Esophagus muscularis mucosa (tissue), 4 donors: ENCODE data around the gene ZMIZ1. TPM values are rescaled to one million over a fixed set of nuclear protein-coding genes. Genes with fewer than 3 reads are reported as not detected.

Source experiments
- DNase-seq: peaks from one replicate; pipeline ENCODE4 v3.0.0-alpha.2; 2017; ENCODE audit errors: extremely low spot score
- H3K27ac ChIP-seq, 4 donors: fragments of 200-600 bp; sonication (generic); replicated peaks in 1 of 4; 1 replicate in 3 of 4; 2 replicates in 1 of 4; pipeline ENCODE4 v1.5.1; 2016 to 2019; ENCODE audit warnings: mild to moderate bottlenecking in 1 of 4
- H3K27me3 ChIP-seq, 4 donors: fragments of 200-600 bp; sonication (generic); one replicate each; pipeline versions ENCODE4 v1.5.1 to v1.6.0; 2016 to 2019
- H3K36me3 ChIP-seq, 4 donors: fragments of 200-600 bp; sonication (generic); one replicate each; pipeline ENCODE4 v1.5.1; 2016 to 2019
- H3K4me1 ChIP-seq, 4 donors: fragments of 200-600 bp; sonication (generic); one replicate each; pipeline ENCODE4 v1.5.1; 2016 to 2019
- H3K4me3 ChIP-seq, 4 donors: fragments of 200-600 bp; sonication (generic); 1 replicate in 2 of 4; 2 replicates in 2 of 4; pipeline ENCODE4 v1.5.1; 2016 to 2019; ENCODE audit warnings: mild to moderate bottlenecking in 4 of 4, moderate library complexity in 1 of 4
- H3K9me3 ChIP-seq, 4 donors: fragments of 200-600 bp; sonication (generic); 1 replicate in 3 of 4; 2 replicates in 1 of 4; pipeline ENCODE4 v1.5.1; 2016 to 2019
- EP300 ChIP-seq: sonication (generic); formaldehyde crosslinking; IDR thresholded peaks from one replicate; pipeline ENCODE4 v1.6.1; 2017; ENCODE audit warnings: antibody characterized with exemption
- POLR2A ChIP-seq: fragments of 450-650 bp; IDR thresholded peaks from one replicate; pipeline ENCODE4 v1.6.1; 2017; ENCODE audit warnings: antibody characterized with exemption, moderate library complexity, mild to moderate bottlenecking, low read depth
- POLR2AphosphoS5 ChIP-seq, 2 donors: sonication (generic); formaldehyde crosslinking; IDR thresholded peaks; one replicate each; pipeline ENCODE4 v1.6.1; 2017; ENCODE audit warnings: antibody characterized with exemption in 2 of 2
- WGBS: methylation state at CpG from one replicate; pipeline ENCODE4 v1.1.5; 2018; 5-methylcytosine and 5-hydroxymethylcytosine counted together
- intact Hi-C: fragments of 100-400 bp; cut with DNase I; formaldehyde crosslinking; loops from one replicate; pipeline ENCODE4 v1.15.1; 2023
- total RNA-seq, 4 donors: library from RNA; depleted of rRNA; stranded (reverse); fragments of >200 nt; gene quantifications; one replicate each; pipeline versions ENCODE4 v1.1.0 to v1.2.1, GENCODE V29; 2016
- TF ChIP-seq, protein P1 (sequence below), 3 experiments: fragments of 200-600 bp in 2 of 3; fragments of 450-650 bp in 1 of 3; sonication (generic) in 2 of 3; IDR thresholded peaks; one replicate each; pipeline ENCODE4 v1.5.1; 2017 to 2019; ENCODE audit warnings: antibody characterized with exemption in 3 of 3, mild to moderate bottlenecking in 2 of 3, moderate library complexity in 1 of 3

The ZMIZ1 gene
- total RNA-seq, 4 donors from 2014 or later: 48.7 to 87.2 (median 66.0) TPM

- no peak overlapping the region for H3K4me3 ChIP-seq
- intact Hi-C loops: no loop called here
- peak overlapping the region in 1 of 4 donors; percentile 30 for H3K27ac ChIP-seq
- peaks cover 40 to 59% (median 53%) of the 10 kb centered on the region in 4 donors for H3K4me1 ChIP-seq
- H3K36me3 ChIP-seq: peaks cover 10 to 91% (median 72%) of the 10 kb centered on the region in 4 donors
- H3K27me3 ChIP-seq: no peaks in the 10 kb centered on the region
- no peak for DNase-seq
- TF ChIP-seq POLR2AphosphoS5 (IDR thresholded peaks at IDR 0.05) (no peak), EP300 (no peak), POLR2A (no peak)
- TF ChIP-seq, protein P1, sequence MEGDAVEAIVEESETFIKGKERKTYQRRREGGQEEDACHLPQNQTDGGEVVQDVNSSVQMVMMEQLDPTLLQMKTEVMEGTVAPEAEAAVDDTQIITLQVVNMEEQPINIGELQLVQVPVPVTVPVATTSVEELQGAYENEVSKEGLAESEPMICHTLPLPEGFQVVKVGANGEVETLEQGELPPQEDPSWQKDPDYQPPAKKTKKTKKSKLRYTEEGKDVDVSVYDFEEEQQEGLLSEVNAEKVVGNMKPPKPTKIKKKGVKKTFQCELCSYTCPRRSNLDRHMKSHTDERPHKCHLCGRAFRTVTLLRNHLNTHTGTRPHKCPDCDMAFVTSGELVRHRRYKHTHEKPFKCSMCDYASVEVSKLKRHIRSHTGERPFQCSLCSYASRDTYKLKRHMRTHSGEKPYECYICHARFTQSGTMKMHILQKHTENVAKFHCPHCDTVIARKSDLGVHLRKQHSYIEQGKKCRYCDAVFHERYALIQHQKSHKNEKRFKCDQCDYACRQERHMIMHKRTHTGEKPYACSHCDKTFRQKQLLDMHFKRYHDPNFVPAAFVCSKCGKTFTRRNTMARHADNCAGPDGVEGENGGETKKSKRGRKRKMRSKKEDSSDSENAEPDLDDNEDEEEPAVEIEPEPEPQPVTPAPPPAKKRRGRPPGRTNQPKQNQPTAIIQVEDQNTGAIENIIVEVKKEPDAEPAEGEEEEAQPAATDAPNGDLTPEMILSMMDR (IDR thresholded peaks at IDR 0.05): no peak
- 88% methylated on average over 15 of the region's 15 CpGs for WGBS
- H3K9me3 ChIP-seq: no peaks in the 10 kb centered on the region
Measured at GRCh38 chr10:79287973-79288723, 219.4 kb downstream of the ZMIZ1 start.

- peaks cover 10 to 93% (median 83%) of the 10 kb centered on the region in 4 donors for H3K36me3 ChIP-seq
- no peaks in the 10 kb centered on the region for H3K9me3 ChIP-seq
- peaks cover 37 to 54% (median 50%) of the 10 kb centered on the region in 4 donors for H3K4me1 ChIP-seq
- DNase-seq: no peak
- H3K27me3 ChIP-seq: no peaks in the 10 kb centered on the region
- H3K4me3 ChIP-seq: no peak overlapping the region
- peak overlapping the region in 1 of 4 donors; percentile 18 for H3K27ac ChIP-seq
- no peak for TF ChIP-seq POLR2AphosphoS5 (IDR thresholded peaks at IDR 0.05)
- TF ChIP-seq EP300: no peak
- WGBS: 100% methylated on average over 1 of the region's 6 CpGs
- intact Hi-C loops: no loop called here
Measured at GRCh38 chr10:79289801-79290200, 221.0 kb downstream of the ZMIZ1 start.

- peaks cover 24 to 100% (median 91%) of the 10 kb centered on the region in 4 donors for H3K36me3 ChIP-seq
- H3K27ac ChIP-seq: no peak overlapping the region
- no peak for DNase-seq
- TF ChIP-seq EP300 (no peak), POLR2A (no peak), POLR2AphosphoS5 (IDR thresholded peaks at IDR 0.05) (no peak)
- TF ChIP-seq, protein P1 (IDR thresholded peaks at IDR 0.05): no peak
- H3K4me3 ChIP-seq: no peak overlapping the region
- 85% methylated on average over 14 of the region's 14 CpGs for WGBS
- no peaks in the 10 kb centered on the region for H3K9me3 ChIP-seq
- intact Hi-C loops: no loop called here
- H3K27me3 ChIP-seq: no peaks in the 10 kb centered on the region
- H3K4me1 ChIP-seq: peaks cover 15 to 30% (median 27%) of the 10 kb centered on the region in 4 donors
Measured at GRCh38 chr10:79292026-79292766, 223.4 kb downstream of the ZMIZ1 start.

DNA sequence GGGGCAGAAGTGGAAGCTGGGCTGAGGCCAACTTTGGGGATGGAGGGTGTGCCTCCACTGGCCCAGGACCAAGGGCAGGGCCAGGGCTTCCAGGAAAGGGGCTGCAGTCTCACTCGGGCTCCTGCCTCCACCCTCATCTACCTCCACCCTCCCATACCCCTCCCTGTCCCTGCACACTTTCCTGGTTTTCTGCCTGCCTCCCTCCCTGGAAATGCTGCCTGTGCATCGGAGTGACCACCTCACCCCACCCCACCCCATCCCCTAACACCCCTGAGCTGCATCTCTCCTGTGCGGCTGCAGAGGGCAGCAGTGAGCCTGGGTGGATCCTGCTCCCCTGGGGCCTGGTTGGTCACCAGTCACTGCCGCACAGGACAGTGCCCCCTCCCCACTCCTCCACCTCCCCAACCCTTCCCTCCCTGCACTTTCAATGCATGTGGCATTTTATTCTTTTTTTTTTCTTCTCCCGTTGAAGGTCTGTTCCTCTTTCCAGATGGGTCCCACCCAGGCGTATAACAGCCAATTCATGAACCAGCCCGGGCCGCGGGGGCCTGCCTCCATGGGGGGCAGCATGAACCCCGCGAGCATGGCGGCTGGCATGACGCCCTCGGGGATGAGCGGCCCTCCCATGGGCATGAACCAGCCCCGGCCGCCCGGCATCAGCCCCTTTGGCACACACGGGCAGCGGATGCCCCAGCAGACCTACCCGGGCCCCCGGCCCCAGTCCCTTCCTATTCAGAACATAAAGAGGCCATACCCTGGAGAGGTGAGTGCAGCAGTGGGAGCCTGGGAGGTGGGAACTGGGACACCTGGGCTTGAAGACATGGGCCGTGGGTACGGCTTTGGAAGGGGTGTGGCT, 224.4 kb downstream of the ZMIZ1 start:
- H3K27me3 ChIP-seq: no peaks in the 10 kb centered on the region
- peak overlapping the region; percentile 10 to 65 (median 34) for H3K27ac ChIP-seq
- peaks cover 33 to 100% (median 92%) of the 10 kb centered on the region in 4 donors for H3K36me3 ChIP-seq
- H3K4me1 ChIP-seq: peaks cover 14 to 34% (median 29%) of the 10 kb centered on the region in 4 donors
- TF ChIP-seq, protein P1 (IDR thresholded peaks at IDR 0.05): peak in 1 of 3 experiments; percentile 53
- TF ChIP-seq POLR2AphosphoS5 (IDR thresholded peaks at IDR 0.05): no peak
- TF ChIP-seq EP300: no peak
- no peak for TF ChIP-seq POLR2A
- WGBS: 79% methylated on average over 24 of the region's 24 CpGs
- DNase-seq: no peak
- no peak overlapping the region for H3K4me3 ChIP-seq
- intact Hi-C loops: no loop called here
- H3K9me3 ChIP-seq: no peaks in the 10 kb centered on the region
